Panc1 (cell line): Measurements from ENCODE around the gene CHID1. TPM values are rescaled to one million over a fixed set of nuclear protein-coding genes. Genes with fewer than 3 reads are reported as not detected.

Source experiments
- ATAC-seq: fragments of 200-7000 bp; cut with Tn5 transposase; 2 replicates; pipeline ENCODE4 v1.9.1; 2020; ENCODE audit warnings: mild to moderate bottlenecking, moderate library complexity
- BruUV-seq: library from RNA; stranded (reverse); fragments of 400-500 nt; replicated peaks from 2 replicates; lab custom pipeline; 2021; lab: Mats Ljungman, UMichigan
- CTCF ChIA-PET: fragments of 300-600 bp; sonication (Branson Sonifier 250); formaldehyde crosslinking; loops from one replicate; lab custom pipeline; 2022; ENCODE audit warnings: antibody characterized with exemption; lab: Charles Lee
- POLR2A ChIA-PET: fragments of 300-600 bp; sonication (Branson Sonifier 250); formaldehyde crosslinking; loops from one replicate; lab custom pipeline; 2022; ENCODE audit warnings: antibody characterized with exemption; lab: Charles Lee
- DNase-seq: peaks from one replicate; pipeline ENCODE4 v3.0.0-alpha.2; 2010; ENCODE audit warnings: low read depth, low spot score
- H3K27ac ChIP-seq: 2 replicates; pipeline ENCODE4 v1.5.1; 2011; ENCODE audit warnings: mild to moderate bottlenecking, low read length, inconsistent platforms
- H3K27me3 ChIP-seq: fragments of 200-500 bp; sonication (Bioruptor generic); 2 replicates; pipeline ENCODE4 v1.6.0; 2014; ENCODE audit warnings: low read length, inconsistent platforms; ENCODE audit not compliant: control insufficient read depth, insufficient read depth
- H3K36me3 ChIP-seq: fragments of 200-500 bp; sonication (Bioruptor generic); 2 replicates; pipeline ENCODE4 v1.5.1; 2014; ENCODE audit warnings: inconsistent platforms, mild to moderate bottlenecking, low read length, moderate library complexity; ENCODE audit not compliant: control insufficient read depth, insufficient read depth
- H3K4me1 ChIP-seq: 2 replicates; pipeline ENCODE4 v1.5.1; 2011; ENCODE audit warnings: inconsistent platforms, mild to moderate bottlenecking, low read length, moderate library complexity; ENCODE audit not compliant: control insufficient read depth, insufficient read depth
- H3K4me3 ChIP-seq, 2 experiments: 2 replicates each; pipeline ENCODE4 v1.5.1; 2011 to 2012; ENCODE audit warnings: low read depth in 2 of 2, low read length in 2 of 2, mild to moderate bottlenecking in 2 of 2, inconsistent platforms in 1 of 2, moderate library complexity in 1 of 2
- H3K9me3 ChIP-seq: fragments of 200-500 bp; sonication (Bioruptor generic); 2 replicates; pipeline ENCODE4 v1.5.1; 2014; ENCODE audit warnings: low read depth, mild to moderate bottlenecking, inconsistent platforms, low read length, moderate library complexity; ENCODE audit not compliant: control insufficient read depth, insufficient read depth
- POLR2AphosphoS5 ChIP-seq: IDR thresholded peaks from 2 replicates; pipeline ENCODE4 v1.6.1; 2012; ENCODE audit warnings: mild to moderate bottlenecking, low read depth, low read length, moderate library complexity
- SIN3A ChIP-seq: IDR thresholded peaks from 2 replicates; pipeline ENCODE4 v1.6.1; 2012; ENCODE audit warnings: low read depth, mild to moderate bottlenecking, low read length, moderate library complexity, borderline replicate concordance; ENCODE audit not compliant: insufficient read depth
- TCF7L2 ChIP-seq: IDR thresholded peaks from 2 replicates; pipeline ENCODE4 v1.6.1; 2011; ENCODE audit warnings: mild to moderate bottlenecking, low read depth, low read length, inconsistent platforms
- in situ Hi-C: cut with HindIII; loops from 2 replicates; pipeline ENCODE4 v1.10.0; 2016; ENCODE audit warnings: low sequenced_read_pairs, low pct_unique_long_range_greater_than_20kb
- intact Hi-C: fragments of 100-400 bp; cut with micrococcal nuclease; formaldehyde crosslinking; loops from one replicate; pipeline ENCODE4 v1.10.0; 2022; ENCODE audit not compliant: unreplicated experiment
- total RNA-seq: library from RNA; stranded (reverse); gene quantifications from one replicate; pipeline ENCODE4 v1.2.1, GENCODE V29; 2021; ENCODE audit not compliant: unreplicated experiment
- TF ChIP-seq, protein P1 (sequence below): fragments of 450-650 bp; IDR thresholded peaks from 2 replicates; pipeline ENCODE4 v1.5.1; 2017; ENCODE audit warnings: mild to moderate bottlenecking
- TF ChIP-seq, protein P2 (sequence below), 2 experiments: IDR thresholded peaks; 2 replicates each; pipeline ENCODE4 v1.6.1; 2011 to 2012; ENCODE audit warnings: low read depth in 2 of 2, control low read depth in 1 of 2, low read length in 1 of 2, mild to moderate bottlenecking in 1 of 2, moderate library complexity in 1 of 2; ENCODE audit not compliant: insufficient read depth in 1 of 2

CHID1 gene
- total RNA-seq, 1 experiment from 2014 or later: 224 TPM

DNA sequence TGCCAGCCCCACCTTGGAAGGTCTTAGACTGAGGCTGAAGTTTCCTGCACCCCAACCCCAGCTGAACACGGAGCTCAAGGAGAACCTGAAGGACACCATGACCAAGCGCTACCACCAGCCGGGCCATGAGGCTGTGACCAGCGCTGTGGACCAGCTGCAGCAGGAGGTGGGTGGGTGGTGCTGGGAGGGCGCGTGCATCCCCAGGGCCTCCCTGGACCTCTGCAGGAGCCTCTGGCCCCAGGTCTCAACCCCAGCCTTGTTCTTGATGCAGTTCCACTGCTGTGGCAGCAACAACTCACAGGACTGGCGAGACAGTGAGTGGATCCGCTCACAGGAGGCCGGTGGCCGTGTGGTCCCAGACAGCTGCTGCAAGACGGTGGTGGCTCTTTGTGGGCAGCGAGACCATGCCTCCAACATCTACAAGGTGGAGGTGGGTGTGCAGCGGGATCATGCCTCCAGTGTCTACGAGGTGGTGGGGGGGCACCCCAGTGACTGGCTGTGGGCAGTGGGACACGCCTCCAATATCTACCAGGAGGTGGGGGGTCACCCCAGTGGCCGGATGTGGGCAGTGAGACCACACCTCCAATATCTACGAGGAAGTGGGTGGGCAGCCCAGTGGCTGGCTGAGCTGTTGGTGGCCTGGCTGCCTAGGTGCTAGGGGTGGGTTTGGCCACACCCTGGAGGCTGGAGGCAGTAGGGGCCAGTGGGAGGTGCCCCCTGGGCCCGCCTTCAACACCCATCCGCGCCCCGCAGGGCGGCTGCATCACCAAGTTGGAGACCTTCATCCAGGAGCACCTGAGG is 73.2 kb downstream of the CHID1 start:
- ChIA-PET POLR2A (interaction anchor here (0.6 kb wide), 2 partner anchors 10 to 27 kb away, joined by 5 to 6 read pairs; partner anchors contain the start of gene CRACR2B), CTCF (interaction anchor here (0.7 kb wide), 1 partner anchor 213 kb away, joined by 8 read pairs; no protein-coding TSS in a partner anchor)
- intact Hi-C loops (no loop called here), in situ Hi-C loops (no loop called here)
- peaks cover 5% of the 10 kb centered on the region; the same call in 1 of the 2 replicates for H3K36me3 ChIP-seq
- H3K4me3 ChIP-seq: no peak overlapping the region; a peak in 1 of 4 replicates
- DNase-seq: no peak
- H3K4me1 ChIP-seq: peaks cover 63% of the 10 kb centered on the region
- ATAC-seq: peak; percentile 17
- no peaks in the 10 kb centered on the region for H3K9me3 ChIP-seq
- TF ChIP-seq POLR2AphosphoS5 (peak; percentile 70), TCF7L2 (0 out of 2 replicates have a peak, but pooled peaks have one; percentile 8), SIN3A (peak; percentile 45; the same call in 1 of the 2 replicates)
- TF ChIP-seq, protein P1, sequence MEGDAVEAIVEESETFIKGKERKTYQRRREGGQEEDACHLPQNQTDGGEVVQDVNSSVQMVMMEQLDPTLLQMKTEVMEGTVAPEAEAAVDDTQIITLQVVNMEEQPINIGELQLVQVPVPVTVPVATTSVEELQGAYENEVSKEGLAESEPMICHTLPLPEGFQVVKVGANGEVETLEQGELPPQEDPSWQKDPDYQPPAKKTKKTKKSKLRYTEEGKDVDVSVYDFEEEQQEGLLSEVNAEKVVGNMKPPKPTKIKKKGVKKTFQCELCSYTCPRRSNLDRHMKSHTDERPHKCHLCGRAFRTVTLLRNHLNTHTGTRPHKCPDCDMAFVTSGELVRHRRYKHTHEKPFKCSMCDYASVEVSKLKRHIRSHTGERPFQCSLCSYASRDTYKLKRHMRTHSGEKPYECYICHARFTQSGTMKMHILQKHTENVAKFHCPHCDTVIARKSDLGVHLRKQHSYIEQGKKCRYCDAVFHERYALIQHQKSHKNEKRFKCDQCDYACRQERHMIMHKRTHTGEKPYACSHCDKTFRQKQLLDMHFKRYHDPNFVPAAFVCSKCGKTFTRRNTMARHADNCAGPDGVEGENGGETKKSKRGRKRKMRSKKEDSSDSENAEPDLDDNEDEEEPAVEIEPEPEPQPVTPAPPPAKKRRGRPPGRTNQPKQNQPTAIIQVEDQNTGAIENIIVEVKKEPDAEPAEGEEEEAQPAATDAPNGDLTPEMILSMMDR: no peak
- peak overlapping the region; percentile 92 for H3K27ac ChIP-seq
- no TSS peak for BruUV-seq
- H3K27me3 ChIP-seq: no peaks in the 10 kb centered on the region

DNA sequence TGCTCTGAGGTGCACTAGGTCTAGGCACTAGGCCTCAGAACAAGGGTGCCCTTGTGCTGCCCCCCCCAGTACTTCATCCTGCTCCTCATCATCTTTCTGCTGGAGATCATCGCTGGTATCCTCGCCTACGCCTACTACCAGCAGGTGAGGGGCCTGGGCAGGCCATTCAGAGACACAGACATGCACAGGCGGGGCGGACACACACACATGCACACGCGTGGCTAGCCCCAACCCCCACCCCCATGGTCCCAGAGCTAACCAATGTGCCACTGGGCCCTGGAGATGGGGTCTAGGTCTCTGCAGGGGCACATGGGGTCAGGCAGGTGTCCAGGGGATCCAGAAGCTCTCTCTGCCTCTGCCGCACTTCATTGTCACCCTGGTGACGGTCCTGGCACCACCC is 73.9 kb downstream of the CHID1 start:
- BruUV-seq: no TSS peak
- in situ Hi-C loops (no loop called here), intact Hi-C loops (no loop called here)
- ATAC-seq (no peak), DNase-seq (no peak)
- no peak overlapping the region for H3K4me3 ChIP-seq
- ChIA-PET POLR2A (interaction anchor here (0.6 kb wide), 2 partner anchors 9 to 26 kb away, joined by 5 to 6 read pairs; partner anchors contain the start of gene CRACR2B), CTCF (no interaction called here)
- no peaks in the 10 kb centered on the region for H3K27me3 ChIP-seq
- peaks cover 68% of the 10 kb centered on the region for H3K4me1 ChIP-seq
- no peaks in the 10 kb centered on the region for H3K9me3 ChIP-seq
- peak overlapping the region; percentile 92 for H3K27ac ChIP-seq
- TF ChIP-seq, protein P2, sequence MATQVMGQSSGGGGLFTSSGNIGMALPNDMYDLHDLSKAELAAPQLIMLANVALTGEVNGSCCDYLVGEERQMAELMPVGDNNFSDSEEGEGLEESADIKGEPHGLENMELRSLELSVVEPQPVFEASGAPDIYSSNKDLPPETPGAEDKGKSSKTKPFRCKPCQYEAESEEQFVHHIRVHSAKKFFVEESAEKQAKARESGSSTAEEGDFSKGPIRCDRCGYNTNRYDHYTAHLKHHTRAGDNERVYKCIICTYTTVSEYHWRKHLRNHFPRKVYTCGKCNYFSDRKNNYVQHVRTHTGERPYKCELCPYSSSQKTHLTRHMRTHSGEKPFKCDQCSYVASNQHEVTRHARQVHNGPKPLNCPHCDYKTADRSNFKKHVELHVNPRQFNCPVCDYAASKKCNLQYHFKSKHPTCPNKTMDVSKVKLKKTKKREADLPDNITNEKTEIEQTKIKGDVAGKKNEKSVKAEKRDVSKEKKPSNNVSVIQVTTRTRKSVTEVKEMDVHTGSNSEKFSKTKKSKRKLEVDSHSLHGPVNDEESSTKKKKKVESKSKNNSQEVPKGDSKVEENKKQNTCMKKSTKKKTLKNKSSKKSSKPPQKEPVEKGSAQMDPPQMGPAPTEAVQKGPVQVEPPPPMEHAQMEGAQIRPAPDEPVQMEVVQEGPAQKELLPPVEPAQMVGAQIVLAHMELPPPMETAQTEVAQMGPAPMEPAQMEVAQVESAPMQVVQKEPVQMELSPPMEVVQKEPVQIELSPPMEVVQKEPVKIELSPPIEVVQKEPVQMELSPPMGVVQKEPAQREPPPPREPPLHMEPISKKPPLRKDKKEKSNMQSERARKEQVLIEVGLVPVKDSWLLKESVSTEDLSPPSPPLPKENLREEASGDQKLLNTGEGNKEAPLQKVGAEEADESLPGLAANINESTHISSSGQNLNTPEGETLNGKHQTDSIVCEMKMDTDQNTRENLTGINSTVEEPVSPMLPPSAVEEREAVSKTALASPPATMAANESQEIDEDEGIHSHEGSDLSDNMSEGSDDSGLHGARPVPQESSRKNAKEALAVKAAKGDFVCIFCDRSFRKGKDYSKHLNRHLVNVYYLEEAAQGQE (IDR thresholded peaks at IDR 0.05; ENCODE audit: insufficient read depth in 1 of 2, low read depth in 2 of 2, low read length in 1 of 2): no peak
- TF ChIP-seq, protein P1: no peak
- TF ChIP-seq SIN3A (no peak), POLR2AphosphoS5 (no peak), TCF7L2 (no peak)
- H3K36me3 ChIP-seq: peaks cover 5% of the 10 kb centered on the region; the same call in 1 of the 2 replicates
